Bone marrow (tissue), 2 donors: Measurements from ENCODE around the gene INSC.
A peak's percentile ranks its signal among the peaks of the same experiment; 100 is the strongest.
"Not testable (repeated sequence)": the region's sequence is repeated elsewhere in the genome, so short reads cannot be mapped to it uniquely, and the experiment has no call there.

Experiments
- DNase-seq, 2 donors: peaks; one replicate each; lab custom pipeline; 2025; lab: John Stamatoyannopoulos, UW

Gene INSC

GRCh38 chr11:15114501-15115475 lies at the start of gene INSC:
INSC (plus strand) TSS chr11:15114923; CDS start chr11:15149175, 34,252 bp downstream.
- no peak for DNase-seq

- DNase-seq, result not testable (repeated sequence)
Observed at GRCh38 chr11:15069751-15070150, 45.0 kb upstream of the INSC start.

- DNase-seq, result no peak
Observed at GRCh38 chr11:15071556-15072255, 43.0 kb upstream of the INSC start.

- DNase-seq, result no peak
Observed at GRCh38 chr11:15072551-15073143, 42.1 kb upstream of the INSC start.

GRCh38 chr11:15073361-15074205 lies 41.1 kb upstream of the INSC start, which contains the start of gene CALCB:
CALCB (plus strand) TSS chr11:15073593; CDS start chr11:15074719, 1,126 bp downstream.
- DNase-seq, result no peak

GRCh38 chr11:15074206-15075161 lies 40.2 kb upstream of the INSC start:
- DNase-seq, result peak; percentile 42 to 55

GRCh38 chr11:15075162-15075526 lies 39.6 kb upstream of the INSC start:
- no peak for DNase-seq

GRCh38 chr11:15091175-15091574 lies 23.5 kb upstream of the INSC start:
- DNase-seq, result no peak

GRCh38 chr11:15091625-15092024 lies 23.1 kb upstream of the INSC start:
- DNase-seq, result no peak

- no peak for DNase-seq
Observed at GRCh38 chr11:15093432-15093831, 21.3 kb upstream of the INSC start.

- no peak for DNase-seq
Observed at GRCh38 chr11:15095736-15096228, 18.9 kb upstream of the INSC start.

- DNase-seq, result no peak
Observed at GRCh38 chr11:15097411-15097810, 17.3 kb upstream of the INSC start.

GRCh38 chr11:15099267-15099666 lies 15.5 kb upstream of the INSC start:
- no peak for DNase-seq

- no peak for DNase-seq
Observed at GRCh38 chr11:15101072-15101709, 13.5 kb upstream of the INSC start.

GRCh38 chr11:15104166-15104565 lies 10.6 kb upstream of the INSC start:
- no peak for DNase-seq

- DNase-seq, result no peak
Observed at GRCh38 chr11:15106201-15106965, 8.3 kb upstream of the INSC start.

- no peak for DNase-seq
Observed at GRCh38 chr11:15107730-15108515, 6.8 kb upstream of the INSC start.

GRCh38 chr11:15108592-15109130 lies 6.1 kb upstream of the INSC start:
- DNase-seq, result no peak
